DND-41 (cell line): Measurements from ENCODE around the gene DSCAM.

Source experiments
- CTCF ChIP-seq: IDR thresholded peaks from 2 replicates; pipeline ENCODE4 v1.5.1; 2012; ENCODE audit warnings: borderline replicate concordance, low read length, moderate library complexity, mild to moderate bottlenecking; ENCODE audit not compliant: poor library complexity, severe bottlenecking; ENCODE audit errors: extremely low read depth
- EZH2 ChIP-seq: IDR thresholded peaks from 3 replicates; pipeline ENCODE4 v1.6.1; 2012; ENCODE audit warnings: borderline replicate concordance, low read depth, mild to moderate bottlenecking, moderate library complexity, low read length, inconsistent platforms; ENCODE audit not compliant: severe bottlenecking

DNA sequence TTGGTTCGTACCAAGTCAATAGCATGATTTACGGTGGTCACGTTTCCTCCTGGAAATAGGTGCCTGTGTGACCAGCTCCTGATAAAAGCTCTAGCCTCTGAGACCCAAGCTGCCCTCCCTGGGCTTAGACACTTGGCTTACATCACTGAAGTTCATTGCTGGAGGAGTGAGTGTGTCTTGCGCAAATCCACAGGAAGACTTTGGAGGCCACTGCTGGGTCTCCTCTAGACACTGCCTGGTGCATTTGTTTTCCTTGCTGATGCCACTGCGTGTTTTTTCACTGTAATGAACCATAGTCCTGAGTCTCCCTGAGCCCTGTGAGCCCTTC, 230.6 kb downstream of the DSCAM start:
- TF ChIP-seq CTCF (no peak), EZH2 (no peak)
